SK-N-SH (cell line): ENCODE data around the gene FDXR.

Experiments used
- JUND ChIP-seq: IDR thresholded peaks from 2 replicates; pipeline ENCODE4 v1.4.0; 2012
- MXI1 ChIP-seq: IDR thresholded peaks from 2 replicates; pipeline ENCODE4 v1.6.1; 2012; ENCODE audit warnings: mild to moderate bottlenecking, low read depth, low read length, improper control_type of control experiment
- RAD21 ChIP-seq: IDR thresholded peaks from 2 replicates; pipeline ENCODE4 v1.6.1; 2012; ENCODE audit warnings: mild to moderate bottlenecking, low read length
- RCOR1 ChIP-seq: fragments of 150-350 bp; IDR thresholded peaks from 2 replicates; pipeline ENCODE4 v1.6.1; 2017; ENCODE audit warnings: antibody characterized with exemption, low read length
- SIN3A ChIP-seq: IDR thresholded peaks from 2 replicates; pipeline ENCODE4 v1.6.1; 2012; ENCODE audit warnings: low read depth, mild to moderate bottlenecking, low read length, moderate library complexity, borderline replicate concordance
- TEAD4 ChIP-seq: IDR thresholded peaks from 2 replicates; pipeline ENCODE4 v1.4.0; 2012; ENCODE audit warnings: mild to moderate bottlenecking, borderline replicate concordance; ENCODE audit not compliant: insufficient read depth
- YY1 ChIP-seq: IDR thresholded peaks from 2 replicates; pipeline ENCODE4 v1.4.0; 2012; ENCODE audit warnings: low read depth, mild to moderate bottlenecking
- TF ChIP-seq, protein P1 (sequence below): fragments of 200-600 bp; sonication (generic); IDR thresholded peaks from 2 replicates; pipeline ENCODE4 v1.6.1; 2017; ENCODE audit warnings: antibody characterized with exemption, mild to moderate bottlenecking, moderate library complexity
- TF ChIP-seq, protein P2 (sequence below): IDR thresholded peaks from 2 replicates; pipeline ENCODE4 v1.6.1; 2012; ENCODE audit warnings: mild to moderate bottlenecking, low read depth, low read length, moderate library complexity
- TF ChIP-seq, protein P3 (sequence below): fragments of 150-350 bp; IDR thresholded peaks from 2 replicates; pipeline ENCODE4 v1.6.1; 2017; ENCODE audit warnings: antibody characterized with exemption, low read length, low read depth, borderline replicate concordance

DNA sequence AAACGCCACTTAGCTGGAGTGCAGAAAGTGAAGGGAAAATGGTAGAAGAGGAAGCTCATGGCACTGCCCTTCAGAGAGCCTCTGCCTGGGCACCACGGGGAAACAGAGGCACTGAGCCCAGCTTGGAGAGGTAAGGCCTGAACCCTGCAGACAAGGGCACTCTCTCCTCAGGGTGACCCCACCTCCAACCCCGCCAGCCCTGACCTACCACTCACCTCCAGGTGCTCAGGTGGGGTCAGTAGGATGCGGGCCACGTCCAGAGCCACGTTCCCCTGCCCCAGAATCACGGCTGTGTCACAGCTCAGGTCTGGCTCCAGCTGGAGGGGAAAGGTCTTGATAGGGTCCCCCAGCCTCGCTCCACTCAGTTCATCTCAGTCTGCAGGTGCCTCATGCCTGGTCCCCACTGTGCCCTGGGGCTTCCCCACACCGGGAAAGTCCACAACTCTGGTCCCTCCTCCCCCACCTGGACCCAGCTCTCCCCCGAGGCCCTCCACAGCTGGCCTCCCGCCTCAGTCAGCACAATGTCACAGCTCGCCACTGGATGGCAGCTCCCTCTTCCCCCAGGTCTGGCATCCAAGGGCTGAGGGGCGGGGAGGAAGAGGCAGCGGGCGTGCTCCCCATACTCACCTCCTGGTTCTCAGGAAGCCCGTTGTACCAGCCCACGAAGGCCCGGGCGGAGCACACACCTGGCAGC, 7.1 kb downstream of the FDXR start:
- TF ChIP-seq SIN3A = no peak
- no peak for TF ChIP-seq TEAD4
- TF ChIP-seq, protein P1, sequence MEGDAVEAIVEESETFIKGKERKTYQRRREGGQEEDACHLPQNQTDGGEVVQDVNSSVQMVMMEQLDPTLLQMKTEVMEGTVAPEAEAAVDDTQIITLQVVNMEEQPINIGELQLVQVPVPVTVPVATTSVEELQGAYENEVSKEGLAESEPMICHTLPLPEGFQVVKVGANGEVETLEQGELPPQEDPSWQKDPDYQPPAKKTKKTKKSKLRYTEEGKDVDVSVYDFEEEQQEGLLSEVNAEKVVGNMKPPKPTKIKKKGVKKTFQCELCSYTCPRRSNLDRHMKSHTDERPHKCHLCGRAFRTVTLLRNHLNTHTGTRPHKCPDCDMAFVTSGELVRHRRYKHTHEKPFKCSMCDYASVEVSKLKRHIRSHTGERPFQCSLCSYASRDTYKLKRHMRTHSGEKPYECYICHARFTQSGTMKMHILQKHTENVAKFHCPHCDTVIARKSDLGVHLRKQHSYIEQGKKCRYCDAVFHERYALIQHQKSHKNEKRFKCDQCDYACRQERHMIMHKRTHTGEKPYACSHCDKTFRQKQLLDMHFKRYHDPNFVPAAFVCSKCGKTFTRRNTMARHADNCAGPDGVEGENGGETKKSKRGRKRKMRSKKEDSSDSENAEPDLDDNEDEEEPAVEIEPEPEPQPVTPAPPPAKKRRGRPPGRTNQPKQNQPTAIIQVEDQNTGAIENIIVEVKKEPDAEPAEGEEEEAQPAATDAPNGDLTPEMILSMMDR = no peak
- TF ChIP-seq, protein P2, sequence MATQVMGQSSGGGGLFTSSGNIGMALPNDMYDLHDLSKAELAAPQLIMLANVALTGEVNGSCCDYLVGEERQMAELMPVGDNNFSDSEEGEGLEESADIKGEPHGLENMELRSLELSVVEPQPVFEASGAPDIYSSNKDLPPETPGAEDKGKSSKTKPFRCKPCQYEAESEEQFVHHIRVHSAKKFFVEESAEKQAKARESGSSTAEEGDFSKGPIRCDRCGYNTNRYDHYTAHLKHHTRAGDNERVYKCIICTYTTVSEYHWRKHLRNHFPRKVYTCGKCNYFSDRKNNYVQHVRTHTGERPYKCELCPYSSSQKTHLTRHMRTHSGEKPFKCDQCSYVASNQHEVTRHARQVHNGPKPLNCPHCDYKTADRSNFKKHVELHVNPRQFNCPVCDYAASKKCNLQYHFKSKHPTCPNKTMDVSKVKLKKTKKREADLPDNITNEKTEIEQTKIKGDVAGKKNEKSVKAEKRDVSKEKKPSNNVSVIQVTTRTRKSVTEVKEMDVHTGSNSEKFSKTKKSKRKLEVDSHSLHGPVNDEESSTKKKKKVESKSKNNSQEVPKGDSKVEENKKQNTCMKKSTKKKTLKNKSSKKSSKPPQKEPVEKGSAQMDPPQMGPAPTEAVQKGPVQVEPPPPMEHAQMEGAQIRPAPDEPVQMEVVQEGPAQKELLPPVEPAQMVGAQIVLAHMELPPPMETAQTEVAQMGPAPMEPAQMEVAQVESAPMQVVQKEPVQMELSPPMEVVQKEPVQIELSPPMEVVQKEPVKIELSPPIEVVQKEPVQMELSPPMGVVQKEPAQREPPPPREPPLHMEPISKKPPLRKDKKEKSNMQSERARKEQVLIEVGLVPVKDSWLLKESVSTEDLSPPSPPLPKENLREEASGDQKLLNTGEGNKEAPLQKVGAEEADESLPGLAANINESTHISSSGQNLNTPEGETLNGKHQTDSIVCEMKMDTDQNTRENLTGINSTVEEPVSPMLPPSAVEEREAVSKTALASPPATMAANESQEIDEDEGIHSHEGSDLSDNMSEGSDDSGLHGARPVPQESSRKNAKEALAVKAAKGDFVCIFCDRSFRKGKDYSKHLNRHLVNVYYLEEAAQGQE = no peak
- TF ChIP-seq, protein P3, sequence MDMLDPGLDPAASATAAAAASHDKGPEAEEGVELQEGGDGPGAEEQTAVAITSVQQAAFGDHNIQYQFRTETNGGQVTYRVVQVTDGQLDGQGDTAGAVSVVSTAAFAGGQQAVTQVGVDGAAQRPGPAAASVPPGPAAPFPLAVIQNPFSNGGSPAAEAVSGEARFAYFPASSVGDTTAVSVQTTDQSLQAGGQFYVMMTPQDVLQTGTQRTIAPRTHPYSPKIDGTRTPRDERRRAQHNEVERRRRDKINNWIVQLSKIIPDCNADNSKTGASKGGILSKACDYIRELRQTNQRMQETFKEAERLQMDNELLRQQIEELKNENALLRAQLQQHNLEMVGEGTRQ = no peak
- no peak for TF ChIP-seq RAD21
- no peak for TF ChIP-seq RCOR1
- no peak for TF ChIP-seq YY1
- no peak for TF ChIP-seq MXI1
- no peak for TF ChIP-seq JUND
